Skeletal muscle tissue (tissue), 4 donors: ENCODE data around the gene ZNF524. TPM values are rescaled to one million over a fixed set of nuclear protein-coding genes. Genes with fewer than 3 reads are reported as not detected.
A peak's percentile ranks its signal among the peaks of the same experiment; 100 is the strongest.

ENCODE experiments used
- H3K27ac ChIP-seq: one replicate; pipeline ENCODE4 v1.7.0; 2013; ENCODE audit warnings: mild to moderate bottlenecking, low read depth, low read length, inconsistent platforms
- H3K27me3 ChIP-seq, 3 donors: one replicate each; pipeline ENCODE4 v1.7.0; 2013; ENCODE audit warnings: low read length in 3 of 3; ENCODE audit not compliant: control insufficient read depth in 3 of 3, insufficient read depth in 3 of 3
- H3K36me3 ChIP-seq, 3 donors: one replicate each; pipeline ENCODE4 v1.7.0; 2013; ENCODE audit warnings: low read length in 3 of 3; ENCODE audit not compliant: control insufficient read depth in 3 of 3, insufficient read depth in 3 of 3
- H3K4me1 ChIP-seq, 3 donors: one replicate each; pipeline ENCODE4 v1.7.0; 2013; ENCODE audit warnings: low read length in 3 of 3, mild to moderate bottlenecking in 3 of 3; ENCODE audit not compliant: control insufficient read depth in 3 of 3, insufficient read depth in 3 of 3
- H3K4me3 ChIP-seq, 3 donors: one replicate each; pipeline ENCODE4 v1.7.0; 2013; ENCODE audit warnings: low read length in 3 of 3
- H3K9ac ChIP-seq, 3 donors: one replicate each; pipeline ENCODE4 v1.7.0; 2013; ENCODE audit warnings: low read length in 3 of 3, mild to moderate bottlenecking in 3 of 3, moderate library complexity in 2 of 3, low read depth in 1 of 3
- H3K9me3 ChIP-seq, 3 donors: one replicate each; pipeline ENCODE4 v1.7.0; 2013; ENCODE audit warnings: low read length in 3 of 3; ENCODE audit not compliant: control insufficient read depth in 3 of 3
- total RNA-seq: library from RNA; depleted of rRNA; stranded (reverse); fragments of >200 nt; gene quantifications from one replicate; pipeline ENCODE4 v1.2.3, GENCODE V29; 2014
- donor health status: Osteomylitis.

The ZNF524 gene
- total RNA-seq, 1 donor from 2014 or later: 4.7 TPM

- H3K4me3 ChIP-seq: no peak overlapping the region
- peaks cover 13 to 21% (median 15%) of the 10 kb centered on the region in 3 donors for H3K36me3 ChIP-seq
- no peak overlapping the region for H3K27ac ChIP-seq
These were observed 9.5 kb upstream of the ZNF524 start for GRCh38 chr19:55590617-55591016.

DNA sequence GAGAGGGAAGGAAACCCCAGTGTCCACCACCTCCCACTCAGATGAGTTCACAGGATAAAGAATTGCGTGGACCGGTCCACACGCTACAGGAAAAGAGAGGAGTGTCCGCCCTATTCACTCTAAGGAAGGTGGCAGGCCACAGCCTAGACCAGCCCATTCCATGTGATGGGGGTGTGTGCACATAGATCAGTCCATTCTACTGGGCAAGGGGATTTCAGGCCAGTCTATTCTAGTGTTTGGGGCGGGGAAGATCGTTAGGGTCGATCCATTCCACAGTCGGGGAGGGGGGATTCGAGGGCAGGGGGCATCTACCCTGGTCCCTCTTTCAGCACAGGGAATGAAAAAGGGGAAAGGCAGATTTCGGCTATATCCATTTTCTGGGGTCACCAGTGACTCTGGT is 8.5 kb upstream of the ZNF524 start:
- no peaks in the 10 kb centered on the region for H3K9me3 ChIP-seq
- no peak overlapping the region for H3K27ac ChIP-seq
- H3K4me1 ChIP-seq: peaks cover 9 to 20% (median 10%) of the 10 kb centered on the region in 3 donors
- no peak overlapping the region for H3K4me3 ChIP-seq
- no peak overlapping the region for H3K9ac ChIP-seq
- peaks cover 18 to 30% (median 21%) of the 10 kb centered on the region in 3 donors for H3K36me3 ChIP-seq
- peaks cover 0 to 5% (median 4%) of the 10 kb centered on the region in 3 donors for H3K27me3 ChIP-seq

More at GRCh38 chr19:55590617-55591016, 9.5 kb upstream of the ZNF524 start:
- H3K27me3 ChIP-seq: peaks cover 2 to 10% (median 10%) of the 10 kb centered on the region in 3 donors
- H3K9ac ChIP-seq: no peak overlapping the region
- no peaks in the 10 kb centered on the region for H3K9me3 ChIP-seq
- peaks cover 15 to 19% (median 16%) of the 10 kb centered on the region in 3 donors for H3K4me1 ChIP-seq

GRCh38 chr19:55592391-55593090 is 7.5 kb upstream of the ZNF524 start:
- H3K27me3 ChIP-seq: no peaks in the 10 kb centered on the region
- H3K9me3 ChIP-seq: no peaks in the 10 kb centered on the region
- no peak overlapping the region for H3K9ac ChIP-seq
- peaks cover 0 to 11% (median under 1%) of the 10 kb centered on the region in 3 donors for H3K4me1 ChIP-seq
- peaks cover 18 to 32% (median 24%) of the 10 kb centered on the region in 3 donors for H3K36me3 ChIP-seq
- no peak overlapping the region for H3K27ac ChIP-seq
- H3K4me3 ChIP-seq: no peak overlapping the region

GRCh38 chr19:55593096-55593772 is 6.9 kb upstream of the ZNF524 start:
- no peaks in the 10 kb centered on the region for H3K9me3 ChIP-seq
- no peak overlapping the region for H3K4me3 ChIP-seq
- no peak overlapping the region for H3K27ac ChIP-seq
- H3K4me1 ChIP-seq: peaks cover 0 to 11% (median 4%) of the 10 kb centered on the region in 3 donors
- H3K36me3 ChIP-seq: peaks cover 18 to 32% (median 24%) of the 10 kb centered on the region in 3 donors
- no peaks in the 10 kb centered on the region for H3K27me3 ChIP-seq
- H3K9ac ChIP-seq: no peak overlapping the region

- Histone ChIP-seq H3K4me1 (peaks cover 5 to 11% (median 8%) of the 10 kb centered on the region in 3 donors), H3K4me3 (peak overlapping the region in 1 of 3 donors; percentile 13), H3K27ac (no peak overlapping the region), H3K36me3 (peaks cover 18 to 32% (median 24%) of the 10 kb centered on the region in 3 donors), H3K9ac (no peak overlapping the region), H3K9me3 (no peaks in the 10 kb centered on the region), H3K27me3 (no peaks in the 10 kb centered on the region)
These were observed 5.0 kb upstream of the ZNF524 start for GRCh38 chr19:55594996-55595545.

GRCh38 chr19:55596304-55596703 is 3.8 kb upstream of the ZNF524 start:
- Histone ChIP-seq H3K27ac (no peak overlapping the region), H3K4me1 (peaks cover 12 to 19% (median 15%) of the 10 kb centered on the region in 3 donors), H3K36me3 (peaks cover 18 to 31% (median 24%) of the 10 kb centered on the region in 3 donors), H3K9ac (peak overlapping the region in 1 of 3 donors; percentile 16), H3K4me3 (no peak overlapping the region), H3K9me3 (no peaks in the 10 kb centered on the region), H3K27me3 (no peaks in the 10 kb centered on the region)

DNA sequence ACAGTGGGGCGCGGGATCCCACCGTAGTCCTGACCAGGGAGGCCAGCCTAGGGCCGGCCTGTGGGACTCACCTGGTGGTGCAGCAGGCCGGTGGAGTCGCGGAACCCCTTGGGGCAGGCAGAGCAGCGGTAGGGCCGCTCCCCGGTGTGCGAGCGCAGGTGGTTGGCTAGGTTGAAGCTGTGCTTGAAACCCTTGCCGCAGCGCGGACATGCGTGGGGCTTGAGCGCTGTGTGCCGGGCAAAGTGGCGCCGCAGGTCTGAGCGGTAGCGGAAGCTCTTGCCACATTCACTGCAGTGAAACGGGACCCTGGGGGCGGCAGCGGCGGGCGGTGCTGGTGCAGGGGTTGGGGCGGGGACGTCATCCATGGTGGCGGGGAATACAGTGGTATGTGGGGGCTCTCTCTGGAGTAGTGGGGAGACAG is 2.6 kb upstream of the ZNF524 start:
- no peak overlapping the region for H3K4me3 ChIP-seq
- peaks cover 10 to 28% (median 19%) of the 10 kb centered on the region in 3 donors for H3K36me3 ChIP-seq
- H3K9ac ChIP-seq: no peak overlapping the region
- peaks cover 14 to 20% (median 17%) of the 10 kb centered on the region in 3 donors for H3K4me1 ChIP-seq
- no peaks in the 10 kb centered on the region for H3K27me3 ChIP-seq
- no peaks in the 10 kb centered on the region for H3K9me3 ChIP-seq
- no peak overlapping the region for H3K27ac ChIP-seq

DNA sequence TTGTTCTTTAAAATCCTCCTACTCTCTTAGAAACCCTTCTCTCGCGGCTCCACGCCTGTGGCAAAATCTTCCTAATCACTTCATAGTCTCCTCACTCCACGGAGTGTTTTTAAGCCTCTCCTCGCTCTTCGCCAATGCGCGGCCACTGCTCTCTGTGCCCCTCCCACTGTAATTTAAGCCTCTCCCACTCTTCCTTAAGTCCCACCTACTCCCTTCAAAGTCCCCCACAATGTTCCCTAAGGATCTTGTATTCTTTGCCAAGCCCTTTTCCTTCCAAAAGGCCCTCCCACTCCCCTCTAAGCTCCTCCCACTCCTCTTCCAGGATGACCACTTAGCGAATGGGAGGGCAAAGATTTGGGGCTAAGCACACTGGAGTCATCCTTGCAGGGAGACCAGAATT is 2.1 kb upstream of the ZNF524 start:
- Histone ChIP-seq H3K9me3 (no peaks in the 10 kb centered on the region), H3K27ac (peak overlapping the region; percentile 98), H3K9ac (no peak overlapping the region), H3K36me3 (peaks cover 10 to 28% (median 19%) of the 10 kb centered on the region in 3 donors), H3K27me3 (no peaks in the 10 kb centered on the region), H3K4me1 (peaks cover 14 to 20% (median 17%) of the 10 kb centered on the region in 3 donors), H3K4me3 (no peak overlapping the region)

- Histone ChIP-seq H3K4me3 (peak overlapping the region; percentile 77 to 95 (median 79)), H3K27ac (peak overlapping the region; percentile 98), H3K27me3 (no peaks in the 10 kb centered on the region), H3K4me1 (peaks cover 14 to 20% (median 17%) of the 10 kb centered on the region in 3 donors), H3K9ac (peak overlapping the region; percentile 77 to 95 (median 94)), H3K36me3 (peaks cover 8 to 23% (median 18%) of the 10 kb centered on the region in 3 donors), H3K9me3 (no peaks in the 10 kb centered on the region)
These were observed 1.2 kb upstream of the ZNF524 start for GRCh38 chr19:55598719-55599467.
